Retina (tissue), 1 donor: ENCODE results near the gene CDC27.
"Not testable (repeated sequence)": the region's sequence is repeated elsewhere in the genome, so short reads cannot be mapped to it uniquely, and the experiment has no call there.

Experiments
- DNase-seq: peaks from one replicate; pipeline ENCODE4 v3.0.0-alpha.2; 2016

The CDC27 gene

DNA sequence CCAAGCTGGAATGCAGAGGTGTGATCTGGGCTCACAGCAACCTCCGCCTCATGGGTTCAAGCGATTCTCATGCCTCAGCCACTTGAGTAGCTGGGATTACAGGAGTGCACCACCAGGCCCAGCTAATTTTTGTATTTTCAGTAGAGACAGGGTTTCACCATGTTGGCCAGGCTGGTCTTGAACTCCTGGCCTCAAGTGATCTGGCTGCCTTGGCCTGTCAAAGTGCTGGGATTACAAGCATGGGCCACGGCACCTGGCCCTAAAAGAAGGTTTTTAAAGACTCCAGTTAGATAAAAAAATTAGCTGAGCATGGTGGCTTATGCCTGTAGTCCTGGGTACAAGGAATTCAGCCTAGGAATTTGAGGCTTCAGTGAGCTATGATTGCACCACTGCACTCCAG lies 62.3 kb downstream of the CDC27 start:
- not testable (repeated sequence) for DNase-seq

DNA sequence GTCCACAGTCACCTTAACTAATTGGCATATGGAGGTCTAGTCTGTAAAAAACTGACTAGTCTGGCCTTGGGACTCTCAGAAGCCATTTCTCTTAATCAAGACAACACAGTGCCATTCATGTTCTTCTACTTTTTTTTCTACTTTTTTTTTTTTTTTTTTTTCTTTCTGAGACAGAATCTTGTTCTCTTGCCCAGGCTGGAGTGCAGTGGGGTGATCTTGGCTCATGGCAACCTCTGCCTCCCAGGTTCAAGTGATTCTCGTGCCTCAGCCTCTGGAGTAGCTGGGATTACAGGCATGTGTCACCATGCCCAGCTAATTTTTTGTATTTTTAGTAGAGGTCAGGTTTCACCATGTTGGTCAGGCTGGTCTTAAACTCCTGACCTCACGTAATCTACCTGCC lies 65.8 kb downstream of the CDC27 start:
- DNase-seq: not testable (repeated sequence)

DNA sequence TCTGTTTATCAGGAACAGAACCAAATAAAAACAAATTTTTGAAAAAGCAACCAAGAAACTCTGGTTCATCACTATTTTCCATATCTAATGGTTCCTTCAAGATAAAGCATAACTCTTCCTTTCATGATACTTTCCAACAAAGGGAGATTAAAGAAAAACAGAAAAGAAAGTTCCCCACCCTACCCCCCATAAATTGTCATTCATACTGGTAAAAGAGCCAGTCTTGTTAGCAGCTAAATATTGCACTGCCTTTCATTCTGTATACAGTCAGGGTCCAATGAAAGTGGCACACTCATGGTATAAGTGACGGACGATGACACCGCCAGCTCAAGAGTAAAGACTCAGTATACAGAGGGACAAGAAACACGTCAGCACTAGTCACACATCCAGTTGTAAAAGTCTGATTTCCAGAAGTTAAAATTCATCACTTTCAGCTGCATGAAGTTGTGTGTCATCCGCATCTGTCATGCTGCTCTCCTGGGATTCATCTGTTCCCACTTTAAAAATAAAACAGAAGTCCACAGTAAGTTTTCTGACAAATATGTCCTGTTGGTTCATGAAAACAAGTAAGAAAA lies 68.5 kb downstream of the CDC27 start:
- no peak for DNase-seq

DNA sequence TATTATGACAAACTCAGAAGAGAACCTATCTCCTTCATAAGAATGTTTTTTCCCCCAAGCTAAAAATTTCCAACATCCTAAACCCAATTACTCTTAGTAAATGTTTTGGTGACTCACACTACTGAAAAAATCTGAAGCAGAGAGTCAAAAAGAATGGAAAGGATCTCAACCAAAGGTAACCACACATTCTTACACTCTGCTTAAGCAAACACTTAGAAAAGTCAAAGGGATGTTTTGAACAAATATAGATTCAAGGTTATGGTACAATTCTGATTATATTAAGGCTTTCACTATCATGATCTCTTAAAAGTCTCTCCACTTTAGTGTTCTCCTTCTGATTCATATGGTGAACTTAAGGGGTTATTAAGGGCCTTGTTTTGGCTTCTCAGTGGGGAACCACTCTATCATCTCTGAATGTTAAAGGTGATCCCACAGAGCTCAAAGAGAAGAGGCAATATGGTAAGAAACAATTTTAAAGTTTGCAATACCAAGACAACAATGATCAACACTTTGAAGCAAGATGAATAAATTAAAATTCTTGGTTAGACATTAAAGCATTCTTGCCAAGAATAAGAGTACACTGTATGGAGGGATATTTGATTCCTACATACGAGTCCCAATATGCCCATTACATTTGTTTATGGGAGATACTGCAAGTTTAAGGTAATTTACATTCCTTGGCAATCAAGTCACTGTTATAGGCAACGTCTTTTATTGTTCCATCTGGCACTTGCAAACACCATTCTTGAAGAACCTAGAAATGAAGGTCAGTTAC lies 69.2 kb downstream of the CDC27 start:
- no peak for DNase-seq

DNA sequence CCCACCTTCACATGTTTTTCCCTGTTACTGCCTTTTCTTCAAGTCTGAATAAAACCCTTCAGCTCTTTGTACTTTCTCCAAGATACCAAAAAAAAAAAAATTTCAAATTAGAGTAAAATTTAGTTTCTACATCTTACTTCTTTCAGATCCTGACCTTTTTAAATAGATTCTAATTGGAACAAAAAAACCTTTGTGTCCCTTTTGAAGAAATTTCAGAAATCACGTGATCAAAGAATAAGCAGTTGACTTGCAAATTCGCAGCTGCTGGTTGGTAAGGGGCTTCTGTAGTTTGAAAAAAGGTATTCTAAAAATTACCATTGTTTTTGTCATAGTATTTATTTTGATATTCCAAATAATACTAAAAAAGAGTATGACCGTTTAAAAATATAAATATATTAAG lies 71.7 kb downstream of the CDC27 start:
- no peak for DNase-seq

DNA sequence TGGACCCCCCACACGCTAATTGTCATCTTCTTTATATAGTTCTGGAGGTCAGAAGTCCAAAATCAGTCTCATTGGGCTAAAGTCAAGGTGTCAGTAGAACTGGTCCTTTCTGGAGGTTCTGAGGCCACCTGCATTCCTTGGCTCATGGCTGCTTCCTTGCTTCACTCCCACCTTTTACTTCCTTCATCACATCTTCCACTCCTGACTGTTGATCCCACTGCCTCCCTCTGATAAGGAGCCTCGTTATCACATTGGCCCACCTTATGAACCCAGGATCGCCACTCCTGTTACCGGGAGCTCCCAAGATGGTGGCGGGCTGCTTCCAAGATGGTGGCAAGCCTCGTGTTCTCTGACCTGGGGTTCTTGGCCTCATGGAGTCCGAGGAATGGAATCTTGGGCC lies 83.0 kb downstream of the CDC27 start:
- no peak for DNase-seq

DNA sequence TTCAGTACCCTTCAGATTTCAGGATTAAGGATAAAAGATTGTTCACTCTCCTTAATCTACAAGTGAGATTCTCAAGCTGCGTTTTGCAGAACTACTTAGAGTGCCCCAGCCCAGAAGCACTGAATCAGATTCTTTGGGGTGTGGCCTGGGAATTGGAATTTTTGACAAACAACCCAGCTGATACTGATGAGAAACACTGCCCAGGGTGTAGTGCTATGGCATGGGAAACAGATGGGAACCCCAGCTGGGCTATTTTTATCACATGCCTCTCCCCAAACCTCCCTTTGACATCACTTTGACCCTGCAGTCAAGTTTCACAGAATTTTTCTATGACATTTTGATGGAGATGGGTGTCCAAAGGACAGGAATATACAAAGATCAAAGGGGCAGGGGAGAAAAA lies 83.8 kb downstream of the CDC27 start:
- not testable (repeated sequence) for DNase-seq

DNA sequence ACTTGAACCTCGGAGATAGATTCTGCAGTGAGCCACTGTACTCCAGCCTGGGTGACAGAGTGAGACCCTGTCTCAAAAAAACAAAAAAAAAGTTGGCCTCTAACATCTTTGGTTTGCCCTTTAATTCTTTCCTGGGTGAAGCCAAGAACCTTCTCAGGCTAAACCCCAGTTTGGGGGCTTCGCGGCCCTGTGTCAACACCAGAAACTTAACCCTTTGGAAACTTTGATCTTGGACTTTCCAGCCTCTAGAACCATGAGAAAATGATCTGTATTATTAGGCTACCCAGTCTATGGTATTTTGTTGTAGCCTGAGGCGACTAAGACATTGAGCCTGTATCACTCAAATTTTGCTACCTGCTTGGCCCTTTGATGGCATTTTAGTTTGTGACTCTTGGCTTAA lies 86.2 kb downstream of the CDC27 start:
- DNase-seq: no peak

DNA sequence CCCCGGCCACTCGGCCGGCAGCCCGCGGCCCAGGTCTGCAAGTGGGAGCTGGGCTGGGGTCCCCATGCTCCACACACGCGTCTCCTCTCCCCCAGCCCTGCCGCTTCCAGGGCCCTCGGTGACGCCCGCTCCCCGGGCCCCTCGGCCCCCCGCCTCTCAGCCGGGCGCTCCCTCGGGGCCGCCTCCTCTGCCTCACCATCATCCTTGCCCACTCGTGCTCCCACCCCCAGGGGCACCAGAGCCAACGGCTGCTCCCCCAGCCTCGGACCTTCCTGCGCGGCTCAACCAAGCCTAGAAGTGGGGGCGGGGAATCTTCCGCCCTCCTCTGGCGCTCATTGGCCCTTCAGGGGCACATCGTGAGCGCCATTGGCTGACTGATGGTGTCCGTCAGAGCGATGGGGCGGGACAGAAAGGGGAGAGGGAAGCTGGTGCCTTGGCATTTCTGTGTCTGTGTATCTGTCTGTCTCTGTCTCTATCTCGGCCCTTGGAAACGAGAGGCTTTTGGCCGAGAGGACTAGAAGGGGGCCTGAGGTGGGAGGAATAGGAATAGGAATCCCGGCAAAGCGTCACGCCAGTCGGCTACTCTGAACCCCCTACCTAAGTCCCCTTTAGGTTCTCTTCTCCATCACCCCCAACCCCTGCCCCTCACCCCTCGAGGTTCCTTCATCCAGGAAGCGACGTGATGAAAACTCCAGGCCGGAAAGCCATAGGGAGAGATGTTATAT lies 88.9 kb downstream of the CDC27 start:
- peak; percentile 95 for DNase-seq

DNA sequence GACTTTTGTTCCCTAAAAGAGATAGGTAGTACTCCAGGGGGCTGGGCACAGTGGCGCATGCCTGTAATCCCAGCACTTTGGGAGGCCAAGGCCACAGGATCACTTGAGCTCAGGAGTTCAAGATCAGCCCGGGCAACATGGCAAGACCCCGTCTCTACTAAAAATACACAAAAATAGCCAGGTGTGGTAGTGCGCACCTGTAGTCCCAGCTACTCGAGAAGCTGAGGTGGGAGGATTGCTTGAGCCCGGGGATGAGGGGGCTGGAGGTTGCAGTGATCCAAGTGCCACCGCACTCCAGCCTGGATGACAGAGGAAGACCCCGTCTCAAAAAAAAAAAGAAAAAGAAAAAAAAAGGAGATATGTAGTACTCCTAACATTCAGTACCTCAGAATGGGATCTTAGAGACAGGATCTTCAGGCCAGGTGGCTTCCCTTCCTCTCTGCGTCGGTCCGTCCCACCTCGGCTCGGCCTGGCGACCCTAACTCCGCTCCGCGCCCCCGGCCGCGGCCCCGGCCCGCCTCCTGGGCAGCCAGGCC lies 89.6 kb downstream of the CDC27 start:
- DNase-seq: no peak

DNA sequence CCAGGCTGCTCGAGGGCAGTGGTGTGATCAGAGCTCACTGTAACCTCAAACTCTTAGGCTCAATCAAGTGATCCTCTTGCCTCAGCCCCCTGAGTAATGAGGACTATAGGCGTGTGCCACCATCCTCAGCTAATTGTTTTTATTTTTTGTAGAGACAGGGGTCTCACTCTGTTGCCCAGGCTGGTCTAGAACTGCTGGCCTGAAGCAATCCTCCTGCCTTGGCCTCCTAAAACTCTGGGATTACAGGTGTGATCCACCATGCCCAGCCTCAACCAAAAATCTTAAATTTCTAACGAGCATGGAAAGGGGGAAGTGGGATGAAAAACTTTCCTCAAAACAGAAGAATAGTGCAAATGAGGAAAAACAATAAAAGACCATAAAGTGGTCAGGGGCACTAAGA lies 92.8 kb downstream of the CDC27 start:
- no peak for DNase-seq

DNA sequence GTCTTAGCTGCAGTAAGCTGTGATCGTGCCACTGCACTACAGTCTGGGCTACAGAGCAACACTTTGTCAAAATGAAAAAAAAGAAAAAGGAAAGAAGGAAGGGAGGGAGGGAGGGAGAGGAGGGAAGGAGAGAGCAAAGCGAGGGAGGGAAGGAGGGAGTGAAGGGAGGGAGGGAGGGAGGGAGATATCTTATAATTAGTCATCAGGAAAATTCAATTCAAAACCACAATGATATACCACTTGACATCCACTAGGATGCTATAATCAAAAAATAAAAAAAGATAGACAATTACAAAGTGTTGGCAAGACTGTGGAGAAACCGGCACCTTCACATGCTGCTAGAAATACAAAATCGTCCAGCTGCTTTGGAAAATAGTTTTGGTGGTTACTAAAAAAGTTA lies 93.8 kb downstream of the CDC27 start:
- no peak for DNase-seq

DNA sequence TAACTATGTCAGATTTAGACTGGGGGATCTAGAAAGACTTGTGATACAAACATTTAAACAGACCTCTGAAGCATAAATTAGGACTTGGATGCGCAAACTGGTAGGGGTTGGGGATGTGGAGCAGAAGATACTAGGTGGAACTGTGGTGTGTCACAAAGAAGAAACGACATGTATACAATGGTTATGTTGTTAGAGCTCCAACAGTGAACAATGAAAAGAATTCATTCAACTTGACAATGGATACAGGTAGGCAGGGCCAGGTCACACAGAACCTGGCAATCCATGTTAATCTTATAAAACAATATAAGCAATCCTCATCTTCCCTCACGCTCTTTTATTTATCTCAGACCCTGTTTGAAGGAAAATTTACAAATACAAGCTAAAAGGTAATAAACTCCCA lies 102.0 kb downstream of the CDC27 start:
- no peak for DNase-seq

DNA sequence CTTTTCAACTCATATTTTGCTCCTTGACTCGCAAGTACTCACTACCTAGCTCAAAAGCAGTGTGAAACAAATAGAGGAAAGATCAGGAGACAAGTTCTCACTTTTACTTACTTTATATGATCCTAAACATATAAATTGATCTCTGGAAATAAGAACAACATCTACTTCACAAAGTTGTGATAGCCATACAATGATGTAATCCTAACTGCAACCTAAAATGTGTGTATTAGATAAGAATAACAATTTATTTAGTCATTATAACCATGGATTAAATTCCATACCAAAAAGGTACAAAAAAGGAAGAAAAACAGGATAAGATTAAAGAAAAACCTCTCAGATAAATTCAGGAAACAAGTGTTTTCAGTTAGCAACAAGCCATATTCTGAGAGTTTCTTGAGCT lies 103.4 kb downstream of the CDC27 start:
- DNase-seq: no peak

DNA sequence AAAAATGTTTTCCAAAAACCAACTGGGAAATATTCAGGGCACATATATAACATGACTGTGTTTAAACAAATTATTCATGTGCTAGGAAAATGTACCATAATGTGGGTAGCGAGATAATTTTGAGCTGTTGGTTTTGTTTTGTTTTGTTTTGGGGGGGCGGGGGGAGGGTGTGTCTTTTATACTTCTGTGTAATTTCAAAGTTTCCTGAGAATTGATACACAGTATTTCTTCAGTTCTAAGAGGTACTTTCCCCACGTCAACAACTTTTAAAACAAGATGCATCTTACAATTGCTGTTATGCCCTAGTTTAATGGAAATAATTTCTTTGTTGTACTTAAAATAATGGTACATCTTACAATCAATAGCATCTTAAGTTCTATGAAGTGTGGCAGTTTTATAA lies 110.3 kb downstream of the CDC27 start:
- no peak for DNase-seq

DNA sequence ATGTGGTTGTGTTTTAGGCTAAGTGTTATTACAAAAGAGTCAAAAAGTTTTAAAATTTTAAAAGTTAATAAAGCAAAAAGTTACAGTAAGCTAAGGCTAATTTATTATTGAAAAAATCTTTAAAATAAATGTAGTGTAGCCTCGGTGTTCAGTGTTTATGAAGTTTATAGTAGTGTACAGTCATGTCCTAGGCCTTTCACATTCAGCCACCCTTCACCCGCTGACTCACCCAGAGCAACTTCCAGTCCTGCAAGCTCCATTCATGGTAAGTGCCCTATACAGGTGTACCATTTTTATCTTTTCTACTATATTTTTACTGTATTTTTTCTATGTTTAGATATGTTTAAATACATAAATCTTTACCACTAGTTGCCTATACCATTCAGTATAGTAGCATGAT lies 111.5 kb downstream of the CDC27 start:
- no peak for DNase-seq

DNA sequence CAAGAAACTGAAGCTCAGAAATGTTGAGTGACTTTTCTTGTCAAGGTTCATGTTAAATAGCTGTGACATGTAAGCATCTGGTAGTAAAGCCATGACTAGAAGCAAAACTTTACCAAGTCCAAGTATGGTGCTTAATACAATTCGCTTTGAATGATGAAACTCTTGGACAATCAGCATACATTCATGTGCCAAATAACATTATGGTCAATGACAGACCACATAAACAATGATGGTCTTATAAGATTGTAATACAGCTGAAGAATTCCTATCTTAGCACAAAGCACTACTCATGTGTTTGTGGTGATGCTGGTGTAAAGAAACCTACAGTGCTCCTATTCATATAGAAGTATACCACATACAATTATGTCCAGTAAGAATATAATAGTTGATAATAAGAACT lies 112.9 kb downstream of the CDC27 start:
- no peak for DNase-seq

DNA sequence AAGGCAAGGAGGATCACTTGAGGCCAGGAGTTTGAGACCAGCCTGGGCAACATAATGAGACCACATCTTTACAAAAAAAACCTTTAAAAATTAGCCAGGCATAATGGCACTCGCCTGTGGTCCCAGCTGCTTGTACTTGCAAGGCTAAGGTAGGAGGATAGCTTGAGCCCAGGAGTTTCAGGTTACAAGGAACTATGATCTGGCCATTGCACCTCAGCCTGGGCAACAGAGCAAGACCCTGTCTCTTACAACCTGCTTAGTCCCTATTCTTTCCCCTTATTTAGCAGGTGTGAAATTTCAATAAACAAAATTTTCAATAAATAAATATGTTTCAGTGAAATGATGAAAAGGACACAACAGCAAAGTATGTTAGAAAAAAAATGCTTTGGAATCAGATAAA lies 114.7 kb downstream of the CDC27 start:
- not testable (repeated sequence) for DNase-seq

DNA sequence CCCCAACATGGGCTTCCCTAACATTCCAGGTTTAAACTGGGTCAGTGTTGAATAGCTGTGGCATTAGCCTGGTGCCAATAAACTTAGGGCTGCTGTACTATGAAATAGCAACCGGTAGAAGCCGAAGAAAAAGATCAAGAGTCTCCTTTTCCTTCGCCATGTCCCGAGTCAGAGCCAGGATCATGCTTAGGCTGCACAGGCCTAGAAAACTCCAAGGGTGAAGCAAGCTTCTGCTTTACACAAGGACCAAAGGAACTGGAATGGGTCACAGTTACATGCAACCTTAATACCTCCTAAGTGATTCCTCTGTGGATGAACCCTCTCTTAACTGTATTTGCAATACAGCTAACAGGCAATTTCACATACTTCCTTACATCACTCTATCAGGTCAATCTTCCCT lies 115.5 kb downstream of the CDC27 start:
- not testable (repeated sequence) for DNase-seq

DNA sequence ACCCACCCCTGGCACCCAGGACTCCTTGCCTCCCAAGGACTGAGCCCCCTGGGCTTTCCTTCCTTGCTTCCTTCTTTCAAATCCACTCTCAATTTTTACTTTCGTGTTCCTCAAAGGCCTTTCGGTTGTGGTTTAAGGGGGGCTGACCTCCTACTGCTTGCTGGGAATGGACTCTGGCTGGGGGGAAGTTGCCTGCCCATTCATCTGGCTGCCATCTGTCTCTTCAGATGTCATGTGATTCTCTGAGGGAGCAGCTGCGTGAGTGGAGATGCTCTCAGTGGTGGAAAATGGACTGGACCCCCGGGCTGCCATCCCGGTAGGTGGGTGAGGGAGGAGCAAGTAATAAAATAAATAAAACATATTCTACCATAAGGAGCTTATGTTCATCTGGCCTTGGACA lies 116.2 kb downstream of the CDC27 start:
- peak; percentile 61 for DNase-seq

DNA sequence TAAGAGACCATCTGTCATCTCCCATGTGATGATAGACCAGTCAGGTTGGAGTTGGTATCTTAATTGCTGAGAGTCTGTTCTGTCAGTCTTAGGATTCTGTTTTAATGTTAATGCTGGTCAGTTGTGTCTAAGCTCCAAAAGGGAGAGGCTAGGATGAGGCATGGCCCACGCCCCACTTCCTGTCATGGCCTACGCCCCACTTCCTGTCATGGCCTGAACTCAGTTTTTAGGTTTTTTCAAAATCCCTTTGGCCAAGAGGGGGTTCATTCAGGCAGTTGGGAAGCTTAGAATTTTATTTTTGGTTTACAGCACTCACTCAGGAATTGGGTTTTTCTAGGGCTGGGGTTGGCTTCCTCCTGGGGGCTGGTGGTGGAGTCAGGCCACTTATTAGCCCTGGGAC lies 117.9 kb downstream of the CDC27 start:
- DNase-seq: not testable (repeated sequence)

DNA sequence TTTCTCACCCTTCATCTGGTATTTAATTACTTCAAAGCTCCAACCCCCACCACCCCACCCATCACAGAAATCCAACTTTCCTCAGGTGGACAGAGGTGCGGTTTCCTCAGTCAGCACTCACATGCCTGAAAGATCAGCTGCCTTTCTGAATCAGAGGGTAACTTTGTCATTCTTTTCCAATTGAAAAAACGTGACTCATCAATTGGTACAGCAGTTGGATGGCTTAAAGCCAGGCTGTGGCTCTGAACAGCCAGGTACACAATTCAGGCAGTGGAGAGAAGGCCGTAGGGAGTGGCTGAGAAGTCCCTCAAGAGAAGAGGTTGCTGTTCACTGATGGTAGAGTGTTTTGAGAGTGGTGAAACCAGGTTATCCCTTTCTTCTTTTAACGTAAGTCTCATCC lies 118.8 kb downstream of the CDC27 start:
- not testable (repeated sequence) for DNase-seq
